ENCODE results near the gene TBC1D12.
"Not testable (repeated sequence)": the region's sequence is repeated elsewhere in the genome, so short reads cannot be mapped to it uniquely, and the experiment has no call there.

TBC1D12 gene

GRCh38 chr10:94461503-94461902 lies 59.2 kb downstream of the TBC1D12 start:
- no peak for DNase-seq

DNA sequence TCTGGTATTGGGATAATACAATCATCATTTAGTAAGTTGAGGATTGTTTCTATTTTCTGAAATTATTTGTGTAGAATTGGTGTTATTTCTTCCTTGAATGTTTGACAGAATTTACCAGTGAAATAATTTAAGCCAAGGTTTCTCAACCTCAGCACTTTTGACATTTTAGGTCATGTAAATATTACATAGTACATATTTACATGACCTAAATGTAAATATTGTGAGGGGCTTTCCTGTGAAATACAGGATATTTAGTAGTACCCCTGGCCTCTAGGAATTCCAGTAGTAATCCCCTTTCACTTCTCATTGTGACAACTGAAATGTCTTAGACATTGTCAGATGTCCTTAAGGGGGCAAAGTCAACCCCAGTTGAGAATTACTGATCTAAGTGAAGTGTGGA lies 59.8 kb downstream of the TBC1D12 start:
- no peak for DNase-seq

DNA sequence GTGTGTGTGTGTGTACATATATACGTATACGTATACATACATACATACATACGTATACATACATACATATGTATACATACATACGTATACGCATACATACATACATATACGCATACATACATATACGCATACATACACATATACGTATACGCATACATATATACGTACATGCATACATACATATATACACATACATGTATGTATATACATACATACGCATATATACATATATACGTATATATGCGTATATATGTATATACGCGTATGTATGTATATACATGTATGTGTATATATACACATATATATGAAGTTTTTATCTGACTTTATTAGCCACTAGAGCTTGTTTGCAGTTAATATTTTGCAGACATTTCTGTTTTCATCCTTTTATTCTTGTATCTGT lies 63.3 kb downstream of the TBC1D12 start:
- DNase-seq, result no peak

- no peak for DNase-seq
These were observed 79.1 kb downstream of the TBC1D12 start for GRCh38 chr10:94481410-94481809.

DNA sequence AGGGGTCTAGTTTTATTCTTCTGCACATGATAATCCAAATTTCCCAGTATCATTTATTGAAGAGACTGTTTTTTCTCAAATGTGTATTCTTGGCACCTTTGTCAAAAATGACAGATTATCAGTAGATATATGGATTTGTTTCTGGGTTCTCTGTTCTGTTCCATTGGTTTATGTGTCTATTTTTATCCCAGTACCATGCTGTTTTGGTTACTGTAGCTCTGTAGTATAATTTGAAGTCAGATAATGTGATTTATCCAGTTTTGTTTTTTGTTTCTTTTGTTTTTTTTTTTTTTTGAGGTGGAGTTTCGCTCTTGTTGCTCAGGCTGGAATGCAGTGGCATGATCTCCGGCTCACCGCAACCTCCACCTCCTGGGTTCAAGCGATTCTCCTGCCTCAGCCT lies 81.6 kb downstream of the TBC1D12 start:
- no peak for DNase-seq

DNA sequence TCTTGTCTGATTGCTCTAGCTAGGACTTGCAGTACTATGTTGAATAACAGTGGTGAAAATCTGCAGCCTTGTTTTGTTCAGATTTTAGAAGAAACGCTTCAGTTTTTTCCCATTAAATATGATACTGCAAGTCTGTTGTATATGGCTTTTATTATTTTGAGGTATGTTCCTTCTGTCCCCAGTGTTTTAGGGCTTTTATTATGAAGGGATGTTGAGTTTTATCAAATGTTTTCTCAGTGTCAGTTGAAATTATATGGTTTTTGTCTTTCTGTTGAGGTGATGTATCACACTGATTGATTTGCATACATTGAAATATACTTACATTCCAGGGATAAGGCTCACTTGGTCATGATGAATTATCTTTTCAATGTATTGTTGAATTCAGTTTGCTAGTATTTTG lies 82.8 kb downstream of the TBC1D12 start:
- DNase-seq, result no peak

DNA sequence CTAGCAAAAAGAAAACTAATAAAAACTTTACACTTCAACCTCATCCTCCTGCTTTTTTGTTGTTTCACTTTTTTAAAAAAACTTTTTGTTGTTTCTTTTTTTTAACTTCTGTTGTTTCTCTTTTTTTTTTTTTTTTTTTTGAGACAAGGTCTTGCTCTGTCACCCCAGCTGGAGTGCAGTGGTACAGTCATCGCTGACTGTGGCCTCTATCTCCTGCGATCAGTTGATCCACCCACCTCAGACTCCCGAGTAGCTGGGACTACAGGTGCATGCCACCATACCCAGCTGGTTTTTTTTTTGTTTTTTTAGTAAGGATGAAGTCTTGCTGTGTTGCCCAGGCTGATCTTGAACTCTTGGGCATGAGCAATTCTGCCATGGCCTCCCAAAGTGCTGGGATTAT lies 85.2 kb downstream of the TBC1D12 start:
- no peak for DNase-seq

DNA sequence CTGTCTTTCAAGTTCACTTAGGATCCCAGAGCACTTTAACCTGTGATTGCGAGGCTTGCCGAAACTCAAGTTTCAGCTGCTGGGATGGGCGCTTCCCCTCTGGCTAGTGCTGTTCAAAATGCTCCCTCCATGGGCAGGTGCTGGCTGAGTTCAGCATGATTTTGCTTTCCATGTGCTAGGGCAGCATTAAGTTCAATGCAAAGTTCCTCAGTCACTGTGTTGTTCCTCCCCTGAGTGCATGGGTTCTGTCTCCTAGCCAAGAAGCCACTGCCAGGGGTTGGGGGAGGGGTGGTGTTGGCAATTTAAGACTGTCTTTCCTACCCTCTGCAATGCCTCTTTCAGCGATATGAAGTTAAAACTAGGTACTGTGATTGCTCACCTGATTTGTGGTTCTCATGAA lies 86.8 kb downstream of the TBC1D12 start:
- DNase-seq, result no peak

GRCh38 chr10:94489976-94490788 lies 87.8 kb downstream of the TBC1D12 start:
- DNase-seq, result no peak

DNA sequence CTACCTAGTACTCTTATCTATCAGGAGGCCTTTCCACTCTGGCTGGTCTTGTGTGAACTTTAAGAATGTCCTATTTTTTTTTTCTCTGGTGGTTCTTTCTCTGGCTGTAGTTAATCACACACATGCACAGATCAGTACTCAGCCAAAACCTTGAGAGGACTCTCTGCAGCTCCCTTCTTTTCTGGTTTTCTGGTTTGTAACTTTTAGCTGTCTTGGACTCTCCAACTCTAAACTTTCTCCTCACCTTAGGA lies 88.4 kb downstream of the TBC1D12 start:
- DNase-seq, result no peak

DNA sequence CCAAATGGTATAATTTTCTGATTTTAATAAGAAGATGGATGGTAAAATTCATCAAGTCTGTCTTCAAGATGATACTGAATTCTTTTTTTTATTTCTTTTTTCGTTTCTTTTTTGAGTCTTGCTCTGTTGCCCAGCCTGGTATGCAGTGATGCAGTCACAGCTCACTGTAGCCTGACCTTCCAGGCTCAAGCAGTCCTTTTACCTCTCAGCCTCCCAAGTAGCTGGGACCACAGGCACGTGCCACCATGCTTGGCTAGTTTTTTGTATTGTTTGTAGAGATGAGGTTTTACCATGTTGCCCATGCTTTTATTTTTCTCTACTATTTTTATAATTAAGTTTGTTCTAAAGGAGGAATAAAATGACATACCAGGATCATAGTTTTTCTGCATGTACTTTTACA lies 91.1 kb downstream of the TBC1D12 start:
- DNase-seq, result no peak

GRCh38 chr10:94496010-94496409 lies 93.7 kb downstream of the TBC1D12 start:
- DNase-seq, result no peak

DNA sequence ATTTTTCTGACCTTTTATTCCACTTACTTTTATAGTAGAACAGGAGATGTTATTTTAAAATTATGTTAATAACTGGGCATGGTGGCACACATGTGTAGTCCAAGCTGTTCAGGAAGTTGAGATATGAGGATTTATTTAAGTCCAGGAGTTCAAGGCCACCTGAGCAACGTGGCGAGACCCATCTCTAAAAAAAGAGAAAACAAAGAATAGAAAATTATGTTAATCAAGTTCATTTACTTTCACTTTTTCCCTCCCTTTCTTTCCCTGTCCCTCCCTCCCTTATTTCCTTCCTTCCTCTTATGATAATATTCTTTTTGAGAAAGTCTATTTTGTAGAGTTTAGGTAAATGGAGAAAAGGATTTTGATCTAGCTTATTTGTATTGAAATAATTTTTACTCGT lies 94.3 kb downstream of the TBC1D12 start:
- no peak for DNase-seq

GRCh38 chr10:94500063-94500462 lies 97.7 kb downstream of the TBC1D12 start:
- DNase-seq, result no peak

GRCh38 chr10:94521276-94522250 lies 119.2 kb downstream of the TBC1D12 start:
- DNase-seq, result no peak

DNA sequence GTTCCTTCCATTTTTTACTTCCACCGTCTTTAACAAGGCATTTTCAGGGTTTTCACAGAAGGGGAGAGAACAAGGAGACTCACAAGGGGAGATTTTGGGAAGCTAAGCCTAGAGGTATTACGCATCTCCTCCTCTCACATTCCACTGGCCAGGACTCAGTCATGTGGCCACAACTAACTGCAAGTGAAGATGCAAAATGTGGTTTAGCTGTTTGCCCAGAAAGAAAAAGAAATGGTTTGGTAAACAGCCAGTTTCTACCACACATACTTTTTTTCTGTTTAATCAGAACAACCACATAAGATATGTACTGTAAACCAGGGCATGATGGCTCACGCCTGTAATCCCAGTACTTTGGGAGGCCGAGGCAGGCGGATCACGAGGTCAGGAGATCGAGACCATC lies 121.8 kb downstream of the TBC1D12 start:
- no peak for DNase-seq

GRCh38 chr10:94524711-94525110 lies 122.4 kb downstream of the TBC1D12 start:
- no peak for DNase-seq

GRCh38 chr10:94531550-94531949 lies 129.2 kb downstream of the TBC1D12 start:
- DNase-seq, result not testable (repeated sequence)

DNA sequence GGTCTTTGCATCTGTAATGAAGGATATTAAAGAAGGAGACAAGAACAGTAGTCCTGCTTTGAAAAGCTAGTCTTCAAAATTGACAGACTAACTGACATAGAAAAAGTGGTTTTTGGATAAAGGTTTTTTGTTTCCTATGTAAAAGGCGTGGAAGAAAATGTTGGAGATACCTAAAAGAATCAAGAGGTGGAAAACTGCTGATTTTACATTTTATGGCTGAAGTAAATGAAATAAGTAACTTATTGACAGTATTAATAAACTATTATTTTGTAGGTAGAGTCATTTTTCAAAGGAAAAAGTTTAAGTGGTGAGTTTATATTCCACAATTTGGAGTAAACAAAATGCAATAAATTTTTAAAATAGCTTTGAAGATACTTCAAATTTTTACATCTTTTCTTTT lies 130.7 kb downstream of the TBC1D12 start:
- no peak for DNase-seq

DNA sequence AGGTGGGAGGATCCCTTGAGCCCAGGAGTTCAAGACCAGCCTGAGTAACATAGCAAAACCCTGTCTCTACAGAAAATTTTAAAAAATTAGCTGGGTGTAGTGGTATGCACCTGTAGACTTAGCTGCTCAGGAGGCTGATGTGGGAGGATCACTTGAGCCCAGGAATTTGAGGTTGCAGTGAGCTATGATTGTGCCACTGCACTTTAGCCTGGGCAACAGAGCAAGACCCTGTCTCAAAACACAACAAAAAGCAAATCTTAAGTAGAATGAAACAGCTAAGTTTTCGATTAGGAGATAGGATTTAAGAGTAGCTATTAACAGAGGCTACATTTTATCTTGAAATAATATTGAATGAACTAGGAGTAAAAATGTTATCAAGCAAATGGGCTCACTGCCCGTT lies 139.9 kb downstream of the TBC1D12 start:
- DNase-seq, result not testable (repeated sequence)

DNA sequence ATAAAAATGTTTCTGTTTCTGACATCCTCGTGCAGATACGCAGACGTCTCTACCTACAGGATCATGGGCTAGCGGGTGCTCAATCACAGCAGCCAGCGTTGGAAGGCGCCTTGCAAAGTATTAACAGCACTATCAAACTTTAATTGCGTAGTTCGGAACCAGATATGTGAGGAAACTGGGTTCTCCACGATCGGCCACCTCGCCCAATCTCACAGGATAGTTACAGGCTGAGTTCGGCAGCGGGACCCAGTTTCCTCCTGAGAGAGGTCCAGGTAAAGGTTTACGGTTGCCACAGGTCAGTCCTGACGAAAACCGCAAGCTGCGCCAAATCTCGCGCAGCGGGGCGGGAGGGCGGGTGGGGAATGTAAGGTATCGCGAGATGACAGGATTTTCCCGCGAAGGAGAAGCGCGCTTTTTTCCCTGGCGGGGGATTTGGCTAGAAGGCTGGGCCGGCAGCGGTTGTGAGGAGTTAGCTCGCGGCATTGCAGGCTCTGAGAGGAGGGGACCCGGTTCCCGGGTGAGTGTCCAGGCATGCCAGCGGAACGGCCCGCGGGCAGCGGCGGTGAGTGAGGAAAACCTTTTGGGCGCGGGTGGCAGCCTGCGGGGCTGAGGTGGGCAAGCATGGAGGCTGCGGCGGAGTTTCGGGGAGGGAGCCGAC lies 143.2 kb downstream of the TBC1D12 start, which contains the start of gene HELLS:
Gene HELLS (plus strand): TSS at position 398 of the 658 bp plus-strand sequence. CDS start 134 bp downstream, at position 532.
- DNase-seq, result peak; percentile 71

DNA sequence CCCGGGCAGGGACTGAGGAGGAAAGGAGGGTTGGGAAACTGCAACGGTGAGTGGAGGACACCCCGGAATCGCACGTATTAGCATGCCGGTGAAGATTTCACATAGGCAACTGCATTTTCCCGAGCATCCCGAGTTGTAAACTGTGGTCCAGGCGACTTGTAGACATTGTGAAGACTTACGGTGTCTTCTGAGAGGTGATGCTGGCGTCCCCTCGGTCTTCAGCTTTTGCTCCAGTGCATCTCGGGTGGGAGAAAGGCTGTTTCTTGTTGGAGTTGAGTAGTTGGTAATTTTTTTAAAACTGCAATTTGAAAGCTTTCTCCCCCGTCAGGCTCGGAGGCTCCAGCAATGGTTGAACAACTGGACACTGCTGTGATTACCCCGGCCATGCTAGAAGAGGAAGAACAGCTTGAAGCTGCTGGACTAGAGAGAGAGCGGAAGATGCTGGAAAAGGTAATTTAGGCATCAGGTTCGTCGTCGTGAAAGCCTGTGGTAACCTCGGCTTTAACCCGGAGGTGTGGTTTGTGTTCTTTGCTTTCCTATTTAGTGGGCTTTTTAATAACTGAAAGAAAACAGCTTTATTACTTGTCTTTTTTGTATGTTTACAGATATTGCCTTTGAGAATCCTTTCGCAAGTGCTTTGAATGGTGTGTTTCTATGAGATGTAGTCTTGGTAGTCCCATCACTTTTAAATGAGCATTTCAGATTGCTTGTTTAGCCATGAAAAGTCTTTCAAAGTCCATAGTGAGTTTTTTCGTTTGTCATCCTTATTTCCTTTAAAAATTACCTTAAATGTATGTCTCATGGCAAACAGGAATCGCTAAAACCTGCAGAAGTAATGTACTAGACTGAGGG lies 143.9 kb downstream of the TBC1D12 start:
- peak; percentile 4 for DNase-seq

- DNase-seq, result no peak
These were observed 144.5 kb downstream of the TBC1D12 start for GRCh38 chr10:94546901-94547185.
